ENCODE results near the gene INSRR. TPM values are rescaled to one million over a fixed set of nuclear protein-coding genes. Genes with fewer than 3 reads are reported as not detected.

The INSRR gene
- total and polyA plus RNA-seq, 9 of the 15 experiments (the other 6 are each of a cell fraction or from before 2014, with no cell fraction given): 0.03 to 0.18 (median 0.06) TPM; not detected in 3

GRCh38 chr1:156899956-156900718 is 41.2 kb upstream of the INSRR start (continued):
- TF ChIP-seq PHB2 (IDR thresholded peaks at IDR 0.05; ENCODE audit: low read depth) (no peak), ZC3H4 (CRISPR knock-in tag; IDR thresholded peaks at IDR 0.05; ENCODE audit: borderline replicate concordance) (no peak), NRF1 (conservative IDR thresholded peaks at IDR 0.05 in 1 of 2, IDR thresholded peaks at IDR 0.05 in 1 of 2) (peak; percentile 80 to 82), GATAD2B (IDR thresholded peaks at IDR 0.05; ENCODE audit: borderline replicate concordance) (no peak), RCOR1 (IDR thresholded peaks at IDR 0.05; ENCODE audit: borderline replicate concordance in 1 of 2, low read depth in 2 of 2, low read length in 2 of 2) (0 out of 4 replicates have a peak, but pooled peaks of 1 of the 2 experiments have one; percentile 5), ZSCAN29 (IDR thresholded peaks at IDR 0.05) (no peak), NFE2 (IDR thresholded peaks at IDR 0.05; ENCODE audit: low read depth) (peak; percentile 35), ZNF274 (IDR thresholded peaks at IDR 0.05; ENCODE audit: borderline replicate concordance, low read depth, low read length) (no peak), MTA3 (IDR thresholded peaks at IDR 0.05; ENCODE audit: borderline replicate concordance) (no peak), IRF1 (CRISPR knock-in tag; IDR thresholded peaks at IDR 0.05; ENCODE audit: borderline replicate concordance) (no peak), ETV6 (IDR thresholded peaks at IDR 0.05; ENCODE audit: borderline replicate concordance in 1 of 2, low read depth in 2 of 2, low read length in 1 of 2) (no peak), ETV6 (CRISPR knock-in tag; IDR thresholded peaks at IDR 0.05; ENCODE audit: borderline replicate concordance) (no peak), BCOR (IDR thresholded peaks at IDR 0.05) (peak; percentile 56; the same call in 1 of the 2 replicates), TSHZ1 (CRISPR knock-in tag; IDR thresholded peaks at IDR 0.05) (no peak)
- TF ChIP-seq, protein P1, sequence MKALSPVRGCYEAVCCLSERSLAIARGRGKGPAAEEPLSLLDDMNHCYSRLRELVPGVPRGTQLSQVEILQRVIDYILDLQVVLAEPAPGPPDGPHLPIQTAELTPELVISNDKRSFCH (CRISPR knock-in tag; IDR thresholded peaks at IDR 0.05): no peak
- TF ChIP-seq, protein P1 (tag; IDR thresholded peaks at IDR 0.05): no peak
- TF ChIP-seq, protein P2, sequence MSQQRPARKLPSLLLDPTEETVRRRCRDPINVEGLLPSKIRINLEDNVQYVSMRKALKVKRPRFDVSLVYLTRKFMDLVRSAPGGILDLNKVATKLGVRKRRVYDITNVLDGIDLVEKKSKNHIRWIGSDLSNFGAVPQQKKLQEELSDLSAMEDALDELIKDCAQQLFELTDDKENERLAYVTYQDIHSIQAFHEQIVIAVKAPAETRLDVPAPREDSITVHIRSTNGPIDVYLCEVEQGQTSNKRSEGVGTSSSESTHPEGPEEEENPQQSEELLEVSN (IDR thresholded peaks at IDR 0.05; ENCODE audit: borderline replicate concordance in 1 of 2, extremely low read depth in 1 of 2, insufficient read depth in 1 of 2, insufficient read length in 1 of 2, low read depth in 1 of 2, low read length in 1 of 2, poor library complexity in 1 of 2, severe bottlenecking in 1 of 2): peak in 1 of 2 experiments; percentile 8

Data from K562 (cell line).